Natural killer cell (primary cell): Measurements from ENCODE around the gene TNFSF15. TPM values are rescaled to one million over a fixed set of nuclear protein-coding genes. Genes with fewer than 3 reads are reported as not detected.

Experiments used
- ATAC-seq, 3 donors: fragments of 150-1000 bp in 2 of 3; fragments of 200-7000 bp in 1 of 3; cut with Tn5 transposase; 1 replicate in 1 of 3; 2 replicates in 2 of 3; pipeline ENCODE4 v1.10.0; 2021; ENCODE audit warnings: mild to moderate bottlenecking in 2 of 3, moderate library complexity in 2 of 3
- DNase-seq, 2 donors: peaks; one replicate each; pipeline versions ENCODE4 v3.0.0 to v3.0.0-alpha.2; 2013 to 2021; ENCODE audit warnings: mixed read lengths in 1 of 2
- H3K27ac ChIP-seq: one replicate; pipeline ENCODE4 v1.5.1; 2013; ENCODE audit warnings: mild to moderate bottlenecking, low read length
- H3K27me3 ChIP-seq: one replicate; pipeline ENCODE4 v1.6.1; 2013; ENCODE audit warnings: low read length; ENCODE audit not compliant: control insufficient read depth, insufficient read depth
- H3K36me3 ChIP-seq: one replicate; pipeline ENCODE4 v1.6.1; 2013; ENCODE audit warnings: low read length; ENCODE audit not compliant: control insufficient read depth, insufficient read depth
- H3K4me1 ChIP-seq: one replicate; pipeline ENCODE4 v1.6.1; 2013; ENCODE audit warnings: low read length; ENCODE audit not compliant: control insufficient read depth, insufficient read depth
- H3K4me3 ChIP-seq: one replicate; pipeline ENCODE4 v1.5.1; 2013; ENCODE audit warnings: low read length
- H3K9me3 ChIP-seq: one replicate; pipeline ENCODE4 v1.6.1; 2013; ENCODE audit warnings: low read length; ENCODE audit not compliant: control insufficient read depth, insufficient read depth
- H3K27ac Mint-ChIP-seq, 2 donors: one replicate each; pipeline ENCODE4 v1.8.0; 2022; ENCODE audit warnings: mild to moderate bottlenecking in 2 of 2, mixed read lengths in 2 of 2, moderate library complexity in 1 of 2
- H3K27me3 Mint-ChIP-seq, 2 donors: one replicate each; pipeline ENCODE4 v1.8.0; 2022; ENCODE audit warnings: low read depth in 2 of 2, mixed read lengths in 2 of 2
- H3K36me3 Mint-ChIP-seq: one replicate; pipeline ENCODE4 v1.8.0; 2022; ENCODE audit warnings: mixed read lengths
- H3K4me1 Mint-ChIP-seq, 2 donors: one replicate each; pipeline ENCODE4 v1.8.0; 2022; ENCODE audit warnings: mixed read lengths in 2 of 2
- H3K4me3 Mint-ChIP-seq: one replicate; pipeline ENCODE4 v1.8.0; 2022; ENCODE audit warnings: mild to moderate bottlenecking, moderate library complexity, mixed read lengths
- H3K9me3 Mint-ChIP-seq, 2 donors: one replicate each; pipeline ENCODE4 v1.8.0; 2022; ENCODE audit warnings: mixed read lengths in 2 of 2
- WGBS: methylation state at CpG from one replicate; pipeline ENCODE4 v1.1.7; 2013; ENCODE audit warnings: missing lambda C conversion rate; ENCODE audit not compliant: insufficient coverage; 5-methylcytosine and 5-hydroxymethylcytosine counted together
- intact Hi-C: fragments of 100-400 bp; cut with micrococcal nuclease; formaldehyde crosslinking; loops from one replicate; pipeline ENCODE4 v1.14.2; 2022
- total RNA-seq, 4 donors: library from RNA; stranded (reverse); fragments of 120-200 nt in 1 of 4; gene quantifications; one replicate each; pipeline versions ENCODE4 v1.2.3 to v1.2.4, GENCODE V29; 2013 to 2022
- TF ChIP-seq, protein P1 (sequence below): fragments of 200-600 bp; IDR thresholded peaks from one replicate; pipeline ENCODE4 v1.8.0; 2022; ENCODE audit warnings: antibody characterized with exemption

Gene TNFSF15
- total RNA-seq, 3 donors from 2014 or later (not counting 1 experiment from before 2014, with no cell fraction given), result not detected

DNA sequence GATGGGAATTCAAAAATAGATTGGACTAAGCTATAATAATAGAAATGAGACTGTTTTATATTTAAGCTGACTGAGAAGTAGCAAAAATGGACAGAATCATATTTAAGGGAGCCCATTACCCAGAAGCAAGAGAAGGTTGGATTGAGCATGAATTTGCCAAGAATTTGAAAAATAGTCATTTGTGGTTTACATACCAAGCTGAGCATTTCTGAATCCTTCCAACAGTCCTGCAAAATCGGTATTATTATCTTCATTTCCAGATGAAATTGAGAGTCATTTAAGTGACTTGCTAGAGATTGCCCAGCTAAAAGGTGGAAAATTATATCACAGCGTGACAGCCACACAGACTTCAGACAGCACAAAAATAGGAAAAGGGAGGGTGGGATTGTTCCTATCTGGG is 48.4 kb downstream of the TNFSF15 start:
- Histone ChIP-seq H3K27me3 (no peaks in the 10 kb centered on the region), H3K9me3 (no peaks in the 10 kb centered on the region), H3K4me1 (peaks cover 14% of the 10 kb centered on the region), H3K4me3 (no peak overlapping the region), H3K36me3 (no peaks in the 10 kb centered on the region), H3K27ac (no peak overlapping the region)
- H3K27ac Mint-ChIP-seq, result peak overlapping the region; percentile 77 to 81
- no peaks in the 10 kb centered on the region for H3K36me3 Mint-ChIP-seq
- WGBS, result 100% methylated on average over 1 of the region's 2 CpGs
- H3K4me1 Mint-ChIP-seq, result peaks cover 30 to 40% of the 10 kb centered on the region in 2 donors
- DNase-seq, result no peak
- no peak overlapping the region for H3K4me3 Mint-ChIP-seq
- intact Hi-C loops, result no loop called here
- TF ChIP-seq, protein P1, sequence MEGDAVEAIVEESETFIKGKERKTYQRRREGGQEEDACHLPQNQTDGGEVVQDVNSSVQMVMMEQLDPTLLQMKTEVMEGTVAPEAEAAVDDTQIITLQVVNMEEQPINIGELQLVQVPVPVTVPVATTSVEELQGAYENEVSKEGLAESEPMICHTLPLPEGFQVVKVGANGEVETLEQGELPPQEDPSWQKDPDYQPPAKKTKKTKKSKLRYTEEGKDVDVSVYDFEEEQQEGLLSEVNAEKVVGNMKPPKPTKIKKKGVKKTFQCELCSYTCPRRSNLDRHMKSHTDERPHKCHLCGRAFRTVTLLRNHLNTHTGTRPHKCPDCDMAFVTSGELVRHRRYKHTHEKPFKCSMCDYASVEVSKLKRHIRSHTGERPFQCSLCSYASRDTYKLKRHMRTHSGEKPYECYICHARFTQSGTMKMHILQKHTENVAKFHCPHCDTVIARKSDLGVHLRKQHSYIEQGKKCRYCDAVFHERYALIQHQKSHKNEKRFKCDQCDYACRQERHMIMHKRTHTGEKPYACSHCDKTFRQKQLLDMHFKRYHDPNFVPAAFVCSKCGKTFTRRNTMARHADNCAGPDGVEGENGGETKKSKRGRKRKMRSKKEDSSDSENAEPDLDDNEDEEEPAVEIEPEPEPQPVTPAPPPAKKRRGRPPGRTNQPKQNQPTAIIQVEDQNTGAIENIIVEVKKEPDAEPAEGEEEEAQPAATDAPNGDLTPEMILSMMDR, result no peak
- ATAC-seq, result no peak
- no peaks in the 10 kb centered on the region for H3K9me3 Mint-ChIP-seq
- H3K27me3 Mint-ChIP-seq, result no peaks in the 10 kb centered on the region

DNA sequence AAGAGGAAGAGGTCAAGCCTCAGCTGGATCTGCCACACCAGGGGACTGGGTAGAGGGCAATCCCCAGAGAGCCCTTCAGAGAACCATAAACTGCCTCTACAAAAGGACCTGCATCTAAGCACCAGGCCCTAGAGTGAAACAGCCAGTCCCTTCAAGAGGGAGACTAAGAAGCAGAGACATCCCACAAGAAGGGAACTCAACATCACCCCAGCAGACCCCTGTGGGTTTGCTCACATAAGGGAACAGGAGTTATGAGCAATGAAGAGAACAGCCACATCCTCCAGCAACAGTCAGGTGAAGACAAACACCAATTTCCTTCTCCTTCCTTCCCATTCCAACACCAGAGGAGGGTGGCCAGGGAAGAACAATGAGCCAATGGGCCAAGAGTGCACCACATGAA is 48.9 kb downstream of the TNFSF15 start:
- Mint-ChIP-seq H3K27ac (peak overlapping the region; percentile 77 to 81), H3K9me3 (no peaks in the 10 kb centered on the region), H3K4me3 (no peak overlapping the region), H3K4me1 (peaks cover 30 to 40% of the 10 kb centered on the region in 2 donors), H3K27me3 (no peaks in the 10 kb centered on the region), H3K36me3 (no peaks in the 10 kb centered on the region)
- DNase-seq (no peak), ATAC-seq (no peak)
- TF ChIP-seq, protein P1, result no peak
- no peaks in the 10 kb centered on the region for H3K9me3 ChIP-seq
- H3K4me3 ChIP-seq, result no peak overlapping the region
- no peaks in the 10 kb centered on the region for H3K27me3 ChIP-seq
- no peaks in the 10 kb centered on the region for H3K36me3 ChIP-seq
- intact Hi-C loops, result no loop called here
- no peak overlapping the region for H3K27ac ChIP-seq
- H3K4me1 ChIP-seq, result peaks cover 14% of the 10 kb centered on the region

DNA sequence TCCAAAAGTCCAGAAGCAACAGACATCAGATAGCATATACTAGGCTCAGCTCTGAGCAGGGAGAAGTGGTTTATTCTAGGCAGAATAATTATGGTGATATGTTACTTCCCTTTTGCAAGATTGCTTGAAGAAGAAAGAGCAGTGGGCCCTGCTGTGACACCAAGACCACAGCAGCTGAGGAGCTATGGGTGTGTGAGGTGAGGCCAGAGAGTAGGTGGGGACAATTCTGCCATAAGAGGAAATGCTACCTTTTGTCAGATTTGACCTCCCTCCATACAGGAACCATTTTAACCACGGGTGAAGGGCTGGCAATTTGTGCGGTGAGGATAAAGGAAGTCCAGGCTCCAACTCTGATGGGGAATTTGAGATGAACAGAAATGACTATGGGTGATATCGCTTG is 51.3 kb downstream of the TNFSF15 start:
- no peaks in the 10 kb centered on the region for H3K9me3 ChIP-seq
- Mint-ChIP-seq H3K4me3 (peak overlapping the region; percentile 22), H3K27ac (peak overlapping the region; percentile 77 to 81), H3K4me1 (peaks cover 30 to 40% of the 10 kb centered on the region in 2 donors), H3K36me3 (no peaks in the 10 kb centered on the region), H3K9me3 (no peaks in the 10 kb centered on the region), H3K27me3 (no peaks in the 10 kb centered on the region)
- no peak overlapping the region for H3K4me3 ChIP-seq
- H3K27ac ChIP-seq, result peak overlapping the region; percentile 50
- no peaks in the 10 kb centered on the region for H3K36me3 ChIP-seq
- DNase-seq (peak in 1 of 2 donors; percentile 22), ATAC-seq (peak; percentile 55 to 90 (median 72))
- TF ChIP-seq, protein P1, result no peak
- no peaks in the 10 kb centered on the region for H3K27me3 ChIP-seq
- 28% methylated on average over 3 of the region's 3 CpGs for WGBS
- intact Hi-C loops, result no loop called here
- peaks cover 14% of the 10 kb centered on the region for H3K4me1 ChIP-seq

DNA sequence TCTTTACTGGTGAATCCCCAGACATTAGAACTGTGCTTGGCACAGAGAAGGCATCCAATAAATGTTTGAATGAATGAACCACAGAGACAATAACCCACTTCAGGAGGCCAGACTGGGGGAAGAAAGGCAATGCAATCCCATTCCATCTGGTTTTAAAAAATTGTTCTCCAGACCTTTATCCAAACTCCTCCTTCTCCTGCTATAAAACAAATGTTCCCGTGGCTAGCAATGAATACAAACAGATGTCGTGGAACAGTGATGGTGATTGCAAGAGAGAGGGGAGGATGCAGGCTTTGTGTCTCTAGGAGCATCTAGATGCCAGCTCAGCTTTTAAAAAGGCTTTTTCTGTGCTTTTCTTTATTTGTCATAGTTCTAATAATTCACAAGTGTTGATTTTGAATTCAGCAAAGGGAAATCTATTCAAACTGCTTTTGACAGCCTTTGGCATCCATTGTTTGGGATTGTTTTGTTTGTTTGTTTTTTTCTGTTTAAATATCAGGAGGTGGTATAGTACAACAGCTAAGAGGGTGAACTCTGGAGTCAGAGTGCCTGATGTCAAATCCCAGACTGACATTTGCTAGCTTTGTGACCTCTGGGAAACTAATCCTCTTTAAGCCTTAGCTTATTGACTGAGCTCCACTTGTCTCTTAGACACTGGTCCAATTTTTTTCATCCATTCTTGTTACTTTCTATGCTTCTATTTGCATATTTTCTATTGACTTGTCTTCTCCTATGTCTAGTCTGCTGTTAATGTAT is 59.1 kb downstream of the TNFSF15 start:
- Mint-ChIP-seq H3K4me1 (no peaks in the 10 kb centered on the region), H3K27me3 (no peaks in the 10 kb centered on the region), H3K9me3 (no peaks in the 10 kb centered on the region), H3K36me3 (no peaks in the 10 kb centered on the region), H3K27ac (no peak overlapping the region), H3K4me3 (no peak overlapping the region)
- no peaks in the 10 kb centered on the region for H3K9me3 ChIP-seq
- H3K36me3 ChIP-seq, result no peaks in the 10 kb centered on the region
- H3K27ac ChIP-seq, result no peak overlapping the region
- H3K4me1 ChIP-seq, result no peaks in the 10 kb centered on the region
- H3K27me3 ChIP-seq, result no peaks in the 10 kb centered on the region
- ATAC-seq, result no peak
- TF ChIP-seq, protein P1, result no peak
- no peak for DNase-seq
- no peak overlapping the region for H3K4me3 ChIP-seq
- WGBS, result 100% methylated on average over 1 of the region's 2 CpGs
- intact Hi-C loops, result no loop called here
